NCI-H146 treated with DMSO at 0.1 percent for 48 hours (cell line): Measurements from ENCODE around the gene SCTR.

Experiments
- DNase-seq: peaks from one replicate; lab custom pipeline; 2025; ENCODE audit not compliant: unreplicated experiment; lab: John Stamatoyannopoulos, UW

The SCTR gene

GRCh38 chr2:119449521-119449920, 74.8 kb downstream of the SCTR start:
- no peak for DNase-seq

DNA sequence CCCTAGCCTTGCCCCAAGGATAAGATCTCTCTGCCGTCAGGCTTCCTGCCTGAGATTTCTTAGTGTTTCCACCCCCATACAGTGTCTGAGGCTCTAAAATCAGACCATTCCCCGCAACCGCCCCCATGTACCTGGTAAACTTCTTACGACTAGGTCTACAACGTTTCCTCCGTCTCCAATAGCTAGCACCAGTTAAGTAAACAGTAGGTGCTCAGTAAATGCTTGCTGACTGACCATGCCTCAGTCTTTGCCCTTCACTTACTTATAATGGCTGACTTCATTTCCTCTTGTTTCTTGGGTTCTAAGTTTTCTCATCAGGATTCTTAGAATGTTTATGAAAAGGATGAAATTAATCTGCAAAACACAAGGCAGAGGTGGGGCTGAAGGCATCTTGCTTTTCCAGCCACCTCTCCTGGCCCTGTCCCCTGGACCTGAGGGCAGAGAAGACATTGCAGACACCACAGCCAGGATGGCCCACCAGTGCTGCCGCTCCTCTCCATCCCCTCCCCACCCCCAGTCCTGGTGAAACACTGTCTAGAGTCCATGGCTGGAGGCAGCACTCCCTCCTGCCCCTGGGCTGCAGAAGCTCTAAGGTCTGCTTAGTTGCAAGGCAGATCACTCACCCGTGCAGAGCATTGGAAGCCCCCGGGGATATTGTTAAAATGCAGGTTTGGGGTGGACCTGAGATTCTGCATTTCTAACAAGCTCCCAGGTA, 75.7 kb downstream of the SCTR start:
- DNase-seq = no peak

DNA sequence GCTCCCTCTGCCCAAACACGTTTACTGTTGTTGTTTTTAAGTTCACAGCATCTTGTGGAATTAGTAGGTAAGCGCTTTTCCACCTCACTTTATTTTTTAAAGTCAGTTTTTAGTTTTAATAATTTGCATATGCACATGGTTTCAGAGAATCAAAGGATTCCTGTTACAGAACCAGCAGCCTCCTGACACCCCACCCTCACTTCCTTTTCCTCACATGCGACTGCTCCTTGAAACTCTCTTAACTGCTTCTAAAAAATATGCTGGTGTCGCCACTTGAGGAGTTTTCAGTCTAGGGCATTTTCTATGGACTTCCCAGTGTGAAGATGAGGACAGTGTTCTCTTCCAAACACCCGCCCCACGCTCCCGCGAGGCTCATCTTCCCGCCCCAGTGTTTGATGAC, 78.2 kb downstream of the SCTR start:
- DNase-seq = no peak

DNA sequence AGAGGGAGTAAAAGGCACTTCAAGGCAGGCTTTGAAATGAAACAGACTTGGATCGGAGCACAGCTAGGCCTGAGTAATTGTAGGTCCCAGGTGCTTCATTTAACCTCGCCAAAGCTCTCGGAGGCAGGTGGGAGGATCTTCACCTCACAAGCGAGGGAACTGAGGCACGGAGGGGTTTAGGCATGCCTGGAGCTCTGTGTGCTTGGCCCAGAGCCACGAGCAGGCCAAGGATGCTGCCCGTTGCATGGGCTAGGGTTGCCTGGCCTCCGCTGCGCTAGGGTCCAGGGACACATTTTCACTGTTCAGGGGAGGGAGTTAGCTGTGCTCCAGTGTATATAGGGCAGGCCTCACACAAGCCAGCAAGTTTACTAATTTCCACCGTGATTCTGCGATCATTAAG, 81.4 kb downstream of the SCTR start:
- DNase-seq = no peak

DNA sequence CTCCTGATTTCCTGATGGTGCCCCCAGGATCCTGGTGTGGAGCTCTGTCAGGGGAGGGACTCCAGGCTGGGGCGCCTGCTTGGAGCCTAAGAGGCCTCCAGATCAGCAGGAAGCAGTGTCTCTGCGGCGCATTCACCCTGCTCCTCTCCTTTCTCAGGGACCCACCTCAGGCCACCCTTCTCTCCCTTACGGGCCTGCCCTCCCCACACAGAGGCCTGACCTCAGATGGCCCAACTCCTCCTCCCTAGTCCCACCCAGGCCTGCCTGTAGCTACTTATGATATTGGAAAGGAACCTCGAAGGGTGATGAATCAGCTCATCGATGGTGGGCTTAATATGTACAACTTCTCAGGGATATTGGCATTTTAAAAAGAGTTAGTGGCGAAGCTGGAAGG, 82.1 kb downstream of the SCTR start:
- DNase-seq = no peak

DNA sequence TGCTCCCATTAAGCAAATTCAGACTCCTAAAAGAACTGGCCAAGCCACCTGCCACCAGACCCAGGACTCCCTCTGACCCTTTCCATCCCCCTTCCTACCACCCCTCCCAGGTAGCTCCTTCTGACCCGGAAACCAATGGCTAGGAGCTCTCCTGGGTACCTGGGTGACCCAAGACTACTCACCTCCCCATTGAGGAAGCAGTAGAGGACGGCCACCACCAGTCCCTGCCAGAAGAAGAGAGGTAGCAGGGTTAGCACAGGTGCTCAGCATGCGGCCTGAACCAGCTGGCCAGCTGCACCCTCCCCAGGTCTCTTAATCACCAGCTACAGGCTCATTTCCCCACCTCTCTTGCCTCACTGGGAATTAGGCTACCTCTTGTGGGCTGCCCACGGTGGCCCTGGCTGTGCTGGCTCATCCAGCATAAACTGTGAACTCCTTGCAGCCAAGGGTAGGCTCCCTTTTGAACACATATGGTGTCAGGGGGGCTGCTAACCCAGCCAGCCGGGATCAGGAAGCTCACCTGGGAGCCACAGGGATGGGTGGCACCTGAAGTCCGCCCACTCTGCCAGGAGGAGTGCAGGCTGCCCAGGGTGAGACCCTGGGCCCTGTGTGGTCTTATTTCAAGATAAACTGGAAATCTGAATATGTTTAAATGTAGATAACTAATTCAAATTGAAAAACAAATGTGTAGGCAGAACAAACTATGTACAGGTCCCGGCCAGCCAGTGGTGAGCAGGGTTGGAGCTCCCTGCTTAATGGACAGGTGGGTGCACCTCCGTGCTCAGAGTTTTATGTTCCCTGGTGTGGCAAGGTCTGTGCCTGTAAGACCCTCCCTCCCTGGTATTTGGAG, 82.7 kb downstream of the SCTR start:
- no peak for DNase-seq

GRCh38 chr2:119440873-119441272, 83.4 kb downstream of the SCTR start:
- DNase-seq = no peak

DNA sequence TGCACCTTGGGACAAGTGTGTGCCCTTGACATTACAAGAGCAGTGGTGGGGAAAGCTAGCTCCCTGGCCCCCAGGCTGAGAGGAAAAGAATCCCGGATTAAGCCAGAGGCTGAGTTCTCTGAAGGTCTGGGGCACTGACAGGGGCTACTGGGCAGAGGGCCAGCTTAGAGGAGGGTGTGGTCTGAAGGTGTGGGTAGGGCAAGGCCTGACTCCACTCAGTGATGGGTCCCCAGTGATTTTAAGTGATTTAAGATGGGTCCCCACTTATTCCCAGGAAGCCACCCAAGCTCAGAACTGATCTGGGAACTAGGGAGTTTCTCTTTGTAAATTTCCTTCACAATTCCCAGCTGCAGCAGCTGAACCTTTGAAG, 83.8 kb downstream of the SCTR start:
- no peak for DNase-seq

- DNase-seq = no peak
Measured at GRCh38 chr2:119439574-119440500, 84.4 kb downstream of the SCTR start.

GRCh38 chr2:119438726-119439284, 85.5 kb downstream of the SCTR start:
- no peak for DNase-seq

DNA sequence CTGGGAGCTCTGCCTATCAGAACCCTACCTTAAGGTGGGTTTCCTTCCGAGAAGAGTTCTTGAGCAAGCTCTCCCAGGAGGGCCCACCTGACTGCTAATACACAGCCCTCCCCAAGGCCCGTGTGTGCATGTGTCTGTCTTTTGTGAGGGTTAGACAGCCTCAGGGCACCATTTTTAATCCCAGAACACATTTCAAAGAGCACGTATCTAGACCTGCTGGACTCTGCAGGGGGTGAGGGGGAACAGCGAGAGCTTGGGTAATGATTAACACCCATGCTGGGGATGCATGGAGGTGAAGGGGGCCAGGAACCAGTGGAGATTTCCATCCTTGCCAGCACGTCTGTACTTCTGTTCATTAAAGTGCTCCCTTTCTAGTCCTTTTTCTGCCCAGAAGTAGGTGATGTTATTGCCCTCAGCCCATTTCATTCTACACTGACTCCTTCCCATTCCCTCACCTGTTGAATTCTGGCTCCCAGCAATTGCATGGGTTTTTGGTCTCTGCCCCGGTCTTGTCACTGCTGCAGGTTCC, 86.1 kb downstream of the SCTR start:
- DNase-seq = no peak

DNA sequence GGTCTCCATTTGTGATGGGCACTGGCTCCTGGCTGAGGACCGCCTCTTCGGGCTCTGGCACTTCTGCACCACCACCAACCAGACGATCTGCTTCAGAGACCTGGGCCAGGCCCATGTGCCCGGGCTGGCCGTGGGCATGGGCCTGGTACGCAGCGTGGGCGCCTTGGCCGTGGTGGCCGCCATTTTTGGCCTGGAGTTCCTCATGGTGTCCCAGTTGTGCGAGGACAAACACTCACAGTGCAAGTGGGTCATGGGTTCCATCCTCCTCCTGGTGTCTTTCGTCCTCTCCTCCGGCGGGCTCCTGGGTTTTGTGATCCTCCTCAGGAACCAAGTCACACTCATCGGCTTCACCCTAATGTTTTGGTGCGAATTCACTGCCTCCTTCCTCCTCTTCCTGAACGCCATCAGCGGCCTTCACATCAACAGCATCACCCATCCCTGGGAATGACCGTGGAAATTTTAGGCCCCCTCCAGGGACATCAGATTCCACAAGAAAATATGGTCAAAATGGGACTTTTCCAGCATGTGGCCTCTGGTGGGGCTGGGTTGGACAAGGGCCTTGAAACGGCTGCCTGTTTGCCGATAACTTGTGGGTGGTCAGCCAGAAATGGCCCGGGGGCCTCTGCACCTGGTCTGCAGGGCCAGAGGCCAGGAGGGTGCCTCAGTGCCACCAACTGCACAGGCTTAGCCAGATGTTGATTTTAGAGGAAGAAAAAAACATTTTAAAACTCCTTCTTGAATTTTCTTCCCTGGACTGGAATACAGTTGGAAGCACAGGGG, 87.1 kb downstream of the SCTR start:
- DNase-seq = no peak

DNA sequence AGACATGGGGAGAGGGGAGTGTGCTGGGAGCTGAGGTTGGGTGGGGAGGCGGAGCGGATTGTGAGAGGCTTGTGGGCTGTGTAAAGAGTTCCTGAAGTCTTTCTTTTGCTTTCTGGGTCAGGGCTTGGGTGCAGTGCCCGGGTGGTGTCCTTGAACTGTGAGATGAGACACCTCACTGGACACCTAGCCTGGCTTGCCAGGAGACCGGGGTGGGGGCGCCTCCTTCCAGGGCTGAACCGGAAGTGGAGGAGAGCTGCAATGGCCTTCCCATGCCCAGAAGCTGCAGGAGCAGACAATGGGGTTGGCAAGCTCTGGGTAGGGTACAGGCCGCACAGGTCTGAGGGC, 88.4 kb downstream of the SCTR start:
- no peak for DNase-seq

GRCh38 chr2:119435081-119435952, 89.0 kb downstream of the SCTR start:
- DNase-seq = no peak

DNA sequence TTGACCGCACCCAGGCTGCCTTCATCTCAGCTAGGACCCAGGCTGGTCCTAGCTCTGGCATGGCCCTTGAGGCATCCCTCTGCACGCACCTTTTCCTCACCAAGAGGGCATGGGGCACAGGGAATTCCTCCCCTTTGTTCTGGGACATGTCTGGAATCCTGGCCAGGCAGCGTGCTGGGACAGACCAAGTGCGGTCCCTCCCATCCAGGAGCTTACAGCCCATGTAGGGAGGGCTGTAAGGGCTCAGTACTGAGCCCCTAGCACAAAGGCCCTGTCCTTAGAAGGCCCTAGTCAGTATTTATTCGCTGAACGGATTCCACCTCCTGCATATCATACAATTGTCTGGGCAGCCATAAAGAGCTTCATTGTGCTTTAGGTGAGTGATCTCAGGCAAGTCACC, 89.6 kb downstream of the SCTR start:
- no peak for DNase-seq

DNA sequence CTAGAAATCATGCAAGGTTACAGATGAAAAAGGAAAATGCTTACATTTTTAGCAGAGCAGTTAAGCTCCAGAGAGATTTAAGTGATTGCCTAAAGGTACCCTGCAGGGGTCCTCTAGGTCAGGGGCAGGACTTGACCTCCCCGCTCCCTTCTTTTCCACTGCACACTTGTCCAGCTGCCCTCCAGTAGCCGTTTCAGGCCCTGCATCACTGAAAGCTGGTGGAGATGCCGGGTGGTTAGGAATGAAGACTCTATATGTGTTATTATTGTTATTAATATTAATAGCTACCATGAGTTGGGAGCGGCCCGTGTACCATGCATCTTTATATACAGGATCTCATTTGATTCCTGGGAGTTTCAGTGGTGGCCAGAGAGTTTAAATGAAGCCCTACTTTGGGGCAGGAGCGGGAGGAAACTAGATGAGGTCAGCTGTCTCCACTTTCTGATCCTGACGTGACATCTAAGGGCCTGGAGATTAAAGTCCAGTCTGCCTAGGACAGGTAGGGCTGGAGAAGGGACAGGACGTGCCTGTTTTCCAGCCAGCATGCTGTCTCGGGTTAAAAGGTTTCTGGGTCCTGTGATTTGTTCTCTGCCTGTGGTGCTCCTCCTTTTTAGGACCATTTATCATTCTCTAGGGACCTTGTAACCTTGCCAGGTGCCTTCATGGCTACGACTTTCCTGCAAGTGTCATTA, 90.5 kb downstream of the SCTR start:
- no peak for DNase-seq

DNA sequence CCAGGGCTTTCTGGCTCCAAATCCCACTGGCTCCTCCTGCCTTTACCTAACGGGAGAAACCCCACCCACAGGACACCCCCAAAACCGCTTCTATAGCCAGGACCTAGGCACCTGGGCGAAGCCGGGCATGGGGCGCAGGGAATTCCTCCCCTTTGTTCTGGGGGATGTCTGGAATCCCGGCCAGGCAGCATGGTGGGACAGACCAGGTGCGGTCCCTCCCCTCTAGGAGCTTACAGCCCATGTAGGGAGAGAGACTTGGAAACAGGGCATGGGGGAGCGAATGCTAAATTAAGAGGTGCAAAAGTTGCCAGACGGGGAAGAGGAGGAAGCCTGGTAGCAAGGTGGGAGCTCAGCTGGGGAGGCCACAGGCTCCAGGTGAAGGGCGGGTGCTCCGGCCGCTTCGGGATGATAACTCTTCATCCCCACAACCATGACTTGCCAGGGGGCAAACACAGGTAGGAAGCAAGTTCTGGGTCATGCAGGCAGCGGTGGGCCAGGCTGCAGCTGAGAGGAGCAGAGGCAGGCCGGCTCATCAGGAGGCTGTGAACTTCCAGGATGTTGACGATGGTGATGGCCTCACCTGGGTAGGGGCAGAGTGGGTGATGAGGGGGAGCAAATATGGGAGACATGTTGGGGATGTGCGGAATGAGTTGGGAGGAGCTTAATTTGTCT, 91.3 kb downstream of the SCTR start:
- DNase-seq = no peak
